GM23338 (cell line): ENCODE results near the gene GRAMD1A. TPM values are rescaled to one million over a fixed set of nuclear protein-coding genes. Genes with fewer than 3 reads are reported as not detected.

Source experiments
- ATAC-seq: fragments of 200-7000 bp; cut with Tn5 transposase; 3 replicates; pipeline ENCODE4 v1.9.1; 2020
- DNase-seq: peaks from one replicate; pipeline ENCODE4 v3.0.0-alpha.2; 2015; ENCODE audit warnings: low spot score
- H2AFZ ChIP-seq: fragments of 200-600 bp; sonication (generic); 2 replicates; pipeline ENCODE4 v1.8.0; 2016; ENCODE audit warnings: antibody characterized with exemption, mild to moderate bottlenecking, moderate library complexity
- H3F3A ChIP-seq: fragments of 200-600 bp; sonication (generic); replicated peaks from 2 replicates; pipeline ENCODE4 v1.8.0; 2017; ENCODE audit warnings: antibody characterized with exemption, mixed run types, low read depth
- H3K27ac ChIP-seq: fragments of 200-600 bp; sonication (generic); 2 replicates; pipeline ENCODE4 v1.6.1; 2016; ENCODE audit warnings: low read depth
- H3K27me3 ChIP-seq: fragments of 200-600 bp; sonication (generic); 2 replicates; pipeline ENCODE4 v1.8.0; 2016; ENCODE audit warnings: mild to moderate bottlenecking, mixed run types, moderate library complexity; ENCODE audit not compliant: insufficient read depth
- H3K36me3 ChIP-seq: fragments of 200-600 bp; sonication (generic); 2 replicates; pipeline ENCODE4 v1.8.0; 2016; ENCODE audit warnings: mild to moderate bottlenecking; ENCODE audit not compliant: insufficient read depth
- H3K4me1 ChIP-seq: fragments of 200-600 bp; sonication (generic); 2 replicates; pipeline ENCODE4 v1.8.0; 2016; ENCODE audit warnings: mild to moderate bottlenecking, moderate library complexity; ENCODE audit not compliant: insufficient read depth
- H3K4me2 ChIP-seq: fragments of 200-600 bp; sonication (generic); 2 replicates; pipeline ENCODE4 v1.7.1; 2017; ENCODE audit warnings: mixed run types
- H3K4me3 ChIP-seq: fragments of 200-600 bp; sonication (generic); 2 replicates; pipeline ENCODE4 v1.6.1; 2016; ENCODE audit warnings: mixed run types
- H3K79me2 ChIP-seq: fragments of 200-600 bp; sonication (generic); replicated peaks from 2 replicates; pipeline ENCODE4 v1.8.0; 2017; ENCODE audit warnings: mild to moderate bottlenecking; ENCODE audit not compliant: insufficient read depth
- H3K9me2 ChIP-seq: fragments of 200-600 bp; sonication (generic); 2 replicates; pipeline ENCODE4 v1.8.0; 2017; ENCODE audit not compliant: insufficient read depth
- H4K20me1 ChIP-seq: fragments of 200-600 bp; sonication (generic); replicated peaks from 2 replicates; pipeline ENCODE4 v1.8.0; 2017; ENCODE audit warnings: mild to moderate bottlenecking; ENCODE audit not compliant: insufficient read depth
- H3K27ac Mint-ChIP-seq: 2 replicates; pipeline ENCODE4 v1.8.0; 2020; ENCODE audit warnings: inconsistent platforms, mild to moderate bottlenecking, moderate library complexity, mixed read lengths
- H3K27me3 Mint-ChIP-seq: 3 replicates; pipeline ENCODE4 v1.8.0; 2022; ENCODE audit warnings: low read depth, mild to moderate bottlenecking, moderate library complexity, mixed read lengths, inconsistent platforms; ENCODE audit not compliant: insufficient read depth, poor library complexity
- H3K36me3 Mint-ChIP-seq: 3 replicates; pipeline ENCODE4 v1.8.0; 2021; ENCODE audit warnings: low read depth, mild to moderate bottlenecking, inconsistent platforms, moderate library complexity, mixed read lengths
- H3K4me1 Mint-ChIP-seq: 3 replicates; pipeline ENCODE4 v1.8.0; 2020; ENCODE audit warnings: mild to moderate bottlenecking, inconsistent platforms, mixed read lengths
- H3K4me3 Mint-ChIP-seq: 3 replicates; pipeline ENCODE4 v1.8.0; 2021; ENCODE audit warnings: moderate library complexity, mild to moderate bottlenecking, inconsistent platforms, mixed read lengths
- H3K9me3 Mint-ChIP-seq: 3 replicates; pipeline ENCODE4 v1.8.0; 2020; ENCODE audit warnings: moderate library complexity, mild to moderate bottlenecking, inconsistent platforms, mixed read lengths
- CREB1 ChIP-seq: fragments of 250-450 bp; sonication (Bioruptor Pico); IDR thresholded peaks from 2 replicates; pipeline ENCODE4 v1.5.0; 2020; ENCODE audit warnings: low read depth, mild to moderate bottlenecking, moderate library complexity
- CTCF ChIP-seq, 2 experiments: fragments of 200-600 bp in 1 of 2; sonication (generic) in 1 of 2; conservative IDR thresholded peaks; 2 replicates each; pipeline versions ENCODE4 v1.5.1 to v1.6.1; 2016 to 2017; ENCODE audit warnings: antibody characterized with exemption in 2 of 2, low read depth in 2 of 2, mild to moderate bottlenecking in 2 of 2, moderate library complexity in 1 of 2
- ETS1 ChIP-seq: IDR thresholded peaks from 2 replicates; pipeline ENCODE4 v1.6.1; 2016; ENCODE audit warnings: antibody characterized with exemption
- EZH2 ChIP-seq: fragments of 200-600 bp; sonication (generic); IDR thresholded peaks from one replicate; pipeline ENCODE4 v1.8.0; 2017; ENCODE audit warnings: antibody characterized with exemption, mild to moderate bottlenecking, low read depth; ENCODE audit not compliant: unreplicated experiment
- EZH2phosphoT487 ChIP-seq: fragments of 200-600 bp; sonication (generic); IDR thresholded peaks from one replicate; pipeline ENCODE4 v1.8.1; 2018; ENCODE audit warnings: antibody characterized with exemption; ENCODE audit not compliant: unreplicated experiment
- JUNB ChIP-seq: IDR thresholded peaks from one replicate; pipeline ENCODE4 v1.6.1; 2016; ENCODE audit warnings: antibody characterized with exemption; ENCODE audit not compliant: unreplicated experiment
- NANOG ChIP-seq: IDR thresholded peaks from 2 replicates; pipeline ENCODE4 v1.6.1; 2016; ENCODE audit warnings: antibody characterized with exemption, borderline replicate concordance
- POLR2AphosphoS5 ChIP-seq: IDR thresholded peaks from 2 replicates; pipeline ENCODE4 v1.6.1; 2016; ENCODE audit warnings: antibody characterized with exemption, low read depth
- REST ChIP-seq: IDR thresholded peaks from one replicate; pipeline ENCODE4 v1.6.1; 2018; ENCODE audit warnings: antibody characterized with exemption; ENCODE audit not compliant: unreplicated experiment
- STAT1 ChIP-seq: IDR thresholded peaks from one replicate; pipeline ENCODE4 v1.6.1; 2016; ENCODE audit warnings: antibody characterized with exemption; ENCODE audit not compliant: unreplicated experiment
- ZNF114 ChIP-seq: fragments of 250-450 bp; sonication (Bioruptor Pico); IDR thresholded peaks from 2 replicates; pipeline ENCODE4 v1.5.0; 2020; ENCODE audit warnings: mild to moderate bottlenecking, moderate library complexity
- ZNF331 ChIP-seq: fragments of 250-450 bp; sonication (Bioruptor Pico); IDR thresholded peaks from 2 replicates; pipeline ENCODE4 v1.5.0; 2020; ENCODE audit warnings: low read depth, mild to moderate bottlenecking, moderate library complexity
- ZNF462 ChIP-seq: fragments of 250-450 bp; sonication (Bioruptor Pico); IDR thresholded peaks from 2 replicates; pipeline ENCODE4 v1.5.0; 2020; ENCODE audit warnings: mild to moderate bottlenecking, moderate library complexity
- polyA plus RNA-seq: library from polyadenylated mRNA; unstranded; fragments of >200 nt; fragmentation: Nextera tagmentation; extraction: Ambion mirVana; gene quantifications from 2 replicates; pipeline ENCODE4 v1.2.1, GENCODE V29; 2016
- total RNA-seq: library from RNA; depleted of rRNA; stranded (reverse); fragments of >200 nt; shearing (Covaris generic); gene quantifications from 2 replicates; pipeline ENCODE4 v1.2.3, GENCODE V29; 2014

The GRAMD1A gene
- total and polyA plus RNA-seq, 2 experiments from 2014 or later: 122 to 174 TPM

GRCh38 chr19:35037716-35038622, 37.8 kb downstream of the GRAMD1A start:
- H3K4me1 ChIP-seq: peaks cover 29% of the 10 kb centered on the region
- H3K27me3 ChIP-seq: peaks cover 4% of the 10 kb centered on the region; the same call in 1 of the 2 replicates
- H3K27ac Mint-ChIP-seq: no peak overlapping the region
- no peak for DNase-seq
- TF ChIP-seq STAT1 (no peak), ETS1 (no peak), JUNB (no peak), ZNF114 (no peak), REST (no peak), POLR2AphosphoS5 (no peak), EZH2 (no peak), NANOG (no peak), EZH2phosphoT487 (no peak), ZNF462 (no peak), ZNF331 (CRISPR knock-in tag) (no peak), CREB1 (no peak), CTCF (conservative IDR thresholded peaks at IDR 0.05; ENCODE audit: low read depth in 2 of 2) (no peak)
- peaks cover 6% of the 10 kb centered on the region; the same call in 1 of the 2 replicates for H3F3A ChIP-seq
- H2AFZ ChIP-seq: no peak overlapping the region
- peaks cover 24% of the 10 kb centered on the region for H3K4me1 Mint-ChIP-seq
- H3K36me3 ChIP-seq: no peaks in the 10 kb centered on the region
- H3K4me2 ChIP-seq: no peak overlapping the region
- no peaks in the 10 kb centered on the region for H3K9me2 ChIP-seq
- no peak overlapping the region for H3K27ac ChIP-seq
- peaks cover under 1% of the 10 kb centered on the region; the same call in 1 of the 3 replicates for H3K9me3 Mint-ChIP-seq
- H4K20me1 ChIP-seq: no peaks in the 10 kb centered on the region
- no peaks in the 10 kb centered on the region; the same call in 2 of the 3 replicates for H3K36me3 Mint-ChIP-seq
- peaks cover 10% of the 10 kb centered on the region; the same call in 1 of the 2 replicates for H3K79me2 ChIP-seq
- H3K4me3 ChIP-seq: no peak overlapping the region
- no peak for ATAC-seq
- no peak overlapping the region; the same call in 2 of the 3 replicates for H3K4me3 Mint-ChIP-seq
- peaks cover 10% of the 10 kb centered on the region for H3K27me3 Mint-ChIP-seq
